K562 (cell line): Measurements from ENCODE around the gene MAD1L1.

Experiments used
- BRD9 ChIP-seq: fragments of 450-650 bp; IDR thresholded peaks from 2 replicates; pipeline ENCODE4 v1.6.1; 2018; ENCODE audit warnings: low read depth; ENCODE audit not compliant: partially characterized antibody
- CTCF ChIP-seq, 3 experiments: IDR thresholded peaks in 2 of 3; conservative IDR thresholded peaks in 1 of 3; 2 replicates each; pipeline ENCODE4 v1.5.1; 2011 to 2012; ENCODE audit warnings: low read length in 3 of 3, mild to moderate bottlenecking in 3 of 3, control low read depth in 2 of 3, improper control_type of control experiment in 1 of 3, inconsistent platforms in 1 of 3, low read depth in 1 of 3, mixed read lengths in 1 of 3, moderate library complexity in 1 of 3; ENCODE audit not compliant: insufficient read depth in 2 of 3
- DNMT1 ChIP-seq: fragments of 450-650 bp; IDR thresholded peaks from 2 replicates; pipeline ENCODE4 v1.6.1; 2016; ENCODE audit warnings: antibody characterized with exemption, mild to moderate bottlenecking
- GTF2E2 ChIP-seq: fragments of 200-800 bp; sonication (Bioruptor generic); IDR thresholded peaks from 2 replicates; pipeline ENCODE4 v1.6.1; 2016; ENCODE audit warnings: missing genetic modification characterization, missing compliant biosample characterization
- KLF16 ChIP-seq: IDR thresholded peaks from 2 replicates; pipeline ENCODE4 v1.6.1; 2016; ENCODE audit warnings: antibody characterized with exemption
- NFIC ChIP-seq: fragments of 450-650 bp; IDR thresholded peaks from 2 replicates; pipeline ENCODE4 v1.6.1; 2017; ENCODE audit warnings: mild to moderate bottlenecking, inconsistent platforms
- NFXL1 ChIP-seq: fragments of 450-650 bp; formaldehyde crosslinking; IDR thresholded peaks from 2 replicates; pipeline ENCODE4 v1.4.0; 2021; ENCODE audit warnings: mild to moderate bottlenecking
- SRSF1 ChIP-seq: fragments of 200-400 bp; formaldehyde crosslinking; IDR thresholded peaks from 2 replicates; pipeline ENCODE4 v1.6.1; 2017; ENCODE audit warnings: mild to moderate bottlenecking, low read depth, low read length, moderate library complexity
- ZBTB2 ChIP-seq: fragments of 450-650 bp; IDR thresholded peaks from 2 replicates; pipeline ENCODE4 v1.6.1; 2016; ENCODE audit warnings: antibody characterized with exemption

- no peak for TF ChIP-seq KLF16
- TF ChIP-seq BRD9: no peak
- TF ChIP-seq SRSF1: no peak
- no peak for TF ChIP-seq CTCF (IDR thresholded peaks at IDR 0.05 in 2 of 3, conservative IDR thresholded peaks at IDR 0.05 in 1 of 3; ENCODE audit: insufficient read depth in 2 of 3, low read depth in 1 of 3, low read length in 3 of 3)
- TF ChIP-seq GTF2E2 (tag): no peak
- no peak for TF ChIP-seq NFXL1 (CRISPR knock-in tag)
- no peak for TF ChIP-seq DNMT1
- no peak for TF ChIP-seq ZBTB2
- TF ChIP-seq NFIC: no peak
These were observed 377.0 kb downstream of the MAD1L1 start for GRCh38 chr7:1855725-1856160.
